PC-9 (cell line): Measurements from ENCODE around the gene INPP5A.

Experiments used
- EZH2 ChIP-seq: fragments of 200-600 bp; sonication (generic); IDR thresholded peaks from 2 replicates; pipeline ENCODE4 v1.8.0; 2017; ENCODE audit warnings: antibody characterized with exemption, low read depth
- TF ChIP-seq, protein P1 (sequence below): fragments of 200-600 bp; sonication (generic); conservative IDR thresholded peaks from 2 replicates; pipeline ENCODE4 v1.6.1; 2017; ENCODE audit warnings: mixed run types, antibody characterized with exemption, mild to moderate bottlenecking, moderate library complexity

DNA sequence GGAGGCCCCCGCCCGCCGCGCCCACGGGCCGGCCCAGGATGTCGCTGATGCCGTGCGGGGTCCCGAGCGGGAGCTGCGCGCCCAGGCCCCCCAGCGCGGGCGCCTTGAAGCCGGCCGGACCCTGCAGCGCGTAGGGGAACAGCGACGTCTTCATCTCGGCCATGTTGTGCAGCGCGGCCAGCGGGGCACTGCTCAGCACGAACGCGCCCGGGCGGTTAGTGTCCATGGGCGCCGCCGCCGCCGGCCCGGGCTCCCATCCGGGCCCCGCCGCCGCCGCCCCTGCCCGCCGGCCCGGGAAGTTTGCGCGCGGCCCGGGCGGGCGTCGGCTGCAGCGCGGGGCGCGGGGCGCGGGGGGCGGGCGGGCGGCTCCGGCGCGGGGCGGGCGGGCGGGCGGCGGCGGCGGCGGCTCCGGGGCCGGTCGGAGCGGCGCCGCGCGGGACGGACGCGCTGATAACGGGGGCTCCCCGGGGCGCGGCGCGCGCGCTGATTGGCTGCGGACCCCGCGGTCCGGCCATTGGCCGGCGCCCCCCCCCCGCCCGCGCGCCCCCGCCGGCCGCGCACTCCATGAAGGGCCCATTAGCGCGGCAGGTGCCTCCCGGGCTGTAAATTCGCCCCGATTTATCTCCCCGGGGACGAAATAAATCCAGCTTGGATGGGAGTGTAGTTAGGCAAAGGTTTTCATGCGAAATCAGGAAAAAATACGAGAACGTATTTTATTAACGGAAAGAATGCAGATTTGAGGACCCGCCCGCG lies 248.3 kb downstream of the INPP5A start, which contains the start of gene NKX6-2:
- TF ChIP-seq, protein P1, sequence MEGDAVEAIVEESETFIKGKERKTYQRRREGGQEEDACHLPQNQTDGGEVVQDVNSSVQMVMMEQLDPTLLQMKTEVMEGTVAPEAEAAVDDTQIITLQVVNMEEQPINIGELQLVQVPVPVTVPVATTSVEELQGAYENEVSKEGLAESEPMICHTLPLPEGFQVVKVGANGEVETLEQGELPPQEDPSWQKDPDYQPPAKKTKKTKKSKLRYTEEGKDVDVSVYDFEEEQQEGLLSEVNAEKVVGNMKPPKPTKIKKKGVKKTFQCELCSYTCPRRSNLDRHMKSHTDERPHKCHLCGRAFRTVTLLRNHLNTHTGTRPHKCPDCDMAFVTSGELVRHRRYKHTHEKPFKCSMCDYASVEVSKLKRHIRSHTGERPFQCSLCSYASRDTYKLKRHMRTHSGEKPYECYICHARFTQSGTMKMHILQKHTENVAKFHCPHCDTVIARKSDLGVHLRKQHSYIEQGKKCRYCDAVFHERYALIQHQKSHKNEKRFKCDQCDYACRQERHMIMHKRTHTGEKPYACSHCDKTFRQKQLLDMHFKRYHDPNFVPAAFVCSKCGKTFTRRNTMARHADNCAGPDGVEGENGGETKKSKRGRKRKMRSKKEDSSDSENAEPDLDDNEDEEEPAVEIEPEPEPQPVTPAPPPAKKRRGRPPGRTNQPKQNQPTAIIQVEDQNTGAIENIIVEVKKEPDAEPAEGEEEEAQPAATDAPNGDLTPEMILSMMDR = no peak
- no peak for TF ChIP-seq EZH2
